GM18517 (cell line): ENCODE results near the gene TTLL11.

Experiments used
- ATAC-seq: cut with Tn5 transposase; IDR thresholded peaks from one replicate; pipeline ENCODE4 v1.9.1; 2021; ENCODE audit warnings: mild to moderate bottlenecking, moderate library complexity; ENCODE audit not compliant: unreplicated experiment

The TTLL11 gene

DNA sequence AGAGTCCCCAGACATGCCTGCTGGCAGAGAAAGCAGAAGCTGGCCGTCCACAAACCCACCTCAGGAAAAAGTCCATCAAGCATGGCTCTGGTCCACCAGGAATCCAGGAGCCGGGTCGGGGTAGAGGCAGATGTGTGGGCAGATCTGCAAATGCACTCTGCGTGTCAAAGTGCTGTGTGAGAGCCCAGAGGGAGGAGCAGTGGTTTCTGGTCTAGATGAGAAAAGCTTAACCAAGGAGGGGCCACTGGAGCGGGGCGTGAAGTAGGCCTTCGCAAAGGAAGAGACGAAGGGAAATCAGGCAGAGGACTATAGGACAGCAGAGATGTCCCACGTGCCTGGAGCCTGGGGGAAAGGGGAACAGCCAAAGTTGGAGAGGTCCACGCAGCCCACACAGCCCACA, 40.0 kb downstream of the TTLL11 start:
- no peak for ATAC-seq

DNA sequence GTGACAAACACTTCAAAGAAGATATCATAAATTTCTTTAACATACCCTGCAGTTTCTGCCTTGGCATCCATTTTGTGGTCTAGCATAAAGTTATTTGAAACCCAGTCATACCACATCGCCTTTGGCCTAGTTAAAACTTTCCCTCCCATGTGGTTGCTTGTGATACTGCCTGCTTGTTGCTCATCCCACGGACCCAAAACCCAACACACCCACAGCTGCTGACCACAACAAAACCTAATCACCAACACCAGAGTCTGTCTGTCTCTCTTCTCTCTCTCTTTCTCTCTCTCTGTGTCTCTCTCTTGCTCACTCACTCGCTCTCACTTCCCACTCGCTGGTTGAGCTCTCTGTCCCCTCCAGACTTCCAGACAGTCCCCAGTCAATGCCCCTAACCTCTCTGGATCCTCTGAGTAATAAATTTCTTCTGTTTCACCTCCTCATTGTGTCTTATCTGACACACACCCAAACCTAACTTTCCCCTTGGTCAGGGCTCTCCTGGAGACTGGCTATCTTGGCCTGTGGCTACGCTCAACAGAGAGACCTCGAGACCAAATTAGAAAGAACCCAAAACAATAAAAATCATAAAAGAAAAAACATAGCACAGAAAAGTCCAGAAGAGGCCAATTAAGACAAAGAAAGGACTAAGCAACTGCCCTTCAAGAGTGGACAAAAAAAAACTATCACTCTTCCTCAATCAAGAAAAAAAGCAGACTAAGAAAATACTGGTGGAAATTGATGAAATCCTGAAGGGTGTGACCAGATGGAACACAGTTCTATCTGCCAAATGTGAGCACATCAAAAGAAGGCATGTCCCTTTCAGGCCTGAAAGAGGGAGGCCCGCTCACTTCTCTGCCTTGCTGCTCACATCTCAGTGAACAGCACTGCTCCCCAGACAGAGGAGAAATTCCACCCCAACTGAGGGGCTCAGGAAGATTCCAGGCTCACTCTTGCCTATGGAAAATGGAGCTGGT, 41.5 kb downstream of the TTLL11 start:
- ATAC-seq, result no peak

DNA sequence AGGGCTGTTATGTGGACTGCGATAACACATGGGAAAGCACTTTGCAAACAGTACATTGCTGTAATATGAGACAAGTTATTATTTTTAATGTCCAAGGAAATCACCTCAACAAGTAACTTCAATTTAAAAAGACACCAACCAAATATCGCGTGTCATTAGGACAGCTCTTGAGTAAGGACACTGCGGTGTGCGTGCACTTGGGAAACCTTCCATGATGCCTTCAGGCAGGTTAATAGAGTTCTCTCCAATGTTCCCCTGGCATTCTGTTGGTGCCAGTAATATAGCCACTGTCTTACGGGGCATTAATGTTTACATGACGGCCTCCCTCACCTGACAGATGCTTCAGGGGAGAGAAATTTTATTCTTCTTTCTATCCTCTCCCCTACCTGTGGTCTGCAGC, 42.9 kb downstream of the TTLL11 start:
- ATAC-seq, result no peak

DNA sequence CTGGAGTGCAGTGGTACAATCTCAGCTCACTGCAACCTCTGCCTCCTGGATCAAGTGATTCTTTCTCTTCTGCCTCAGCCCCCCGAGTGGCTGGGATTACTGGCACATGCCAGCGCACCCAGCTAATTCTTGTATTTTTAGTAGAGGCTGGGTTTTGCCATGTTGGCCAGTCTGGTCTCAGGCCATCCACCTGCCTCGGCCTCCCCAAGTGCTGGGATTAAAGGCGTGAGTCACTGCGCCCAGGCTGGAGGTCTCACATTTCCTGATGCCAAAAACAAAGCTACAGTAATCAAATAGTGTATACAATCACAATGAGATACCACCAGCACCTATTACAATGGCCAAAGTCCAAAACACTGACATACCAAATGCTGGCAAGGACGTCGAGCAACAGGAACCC, 51.1 kb downstream of the TTLL11 start:
- no peak for ATAC-seq

DNA sequence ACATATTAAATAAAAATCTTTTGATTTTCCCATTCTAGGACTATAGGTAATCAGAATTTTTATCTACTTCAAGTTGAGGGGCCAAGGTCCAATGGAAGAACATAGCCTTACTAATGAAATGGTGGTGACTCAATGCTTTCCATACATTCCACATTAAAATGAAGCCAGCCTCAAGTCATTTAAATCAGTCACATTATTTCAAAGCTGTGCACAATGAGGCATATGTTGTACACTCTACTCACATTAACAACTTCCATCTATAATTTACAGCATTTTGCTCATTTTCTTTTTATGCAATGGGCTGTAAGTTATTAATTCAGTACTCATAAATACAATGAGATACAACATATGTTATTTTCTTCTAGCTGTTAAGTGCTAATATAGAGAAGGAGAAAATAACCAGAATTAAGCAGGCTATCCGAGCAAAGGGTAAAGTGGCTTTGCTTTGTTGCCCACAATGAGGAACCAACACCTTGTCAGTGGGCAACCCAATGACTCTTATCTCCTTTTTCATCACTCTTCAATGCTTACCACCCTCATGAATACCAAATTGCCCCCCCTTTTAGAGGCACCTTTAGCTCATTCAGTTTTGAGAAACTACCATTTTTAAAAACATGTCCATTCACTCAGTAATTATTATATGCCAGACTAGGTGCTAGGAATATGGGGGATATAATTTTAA, 52.4 kb downstream of the TTLL11 start:
- no peak for ATAC-seq

DNA sequence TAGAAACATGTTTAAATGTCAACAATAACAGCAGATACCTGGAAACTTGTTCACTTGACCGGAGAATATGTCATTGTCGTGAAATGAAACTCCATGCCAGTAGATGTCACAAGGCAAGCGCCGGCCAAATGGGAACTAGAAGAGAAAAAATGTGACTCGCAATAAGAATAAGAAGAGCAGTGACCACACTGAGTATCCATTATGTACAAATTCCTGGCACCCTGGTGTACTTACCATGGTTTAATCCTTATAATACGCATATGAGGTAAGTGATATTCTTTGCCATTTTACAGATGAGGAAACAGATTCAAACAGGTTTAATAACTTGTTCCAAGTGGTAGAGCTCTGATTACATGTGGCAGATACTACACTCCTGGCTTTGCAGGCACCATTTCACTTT, 53.9 kb downstream of the TTLL11 start:
- no peak for ATAC-seq

DNA sequence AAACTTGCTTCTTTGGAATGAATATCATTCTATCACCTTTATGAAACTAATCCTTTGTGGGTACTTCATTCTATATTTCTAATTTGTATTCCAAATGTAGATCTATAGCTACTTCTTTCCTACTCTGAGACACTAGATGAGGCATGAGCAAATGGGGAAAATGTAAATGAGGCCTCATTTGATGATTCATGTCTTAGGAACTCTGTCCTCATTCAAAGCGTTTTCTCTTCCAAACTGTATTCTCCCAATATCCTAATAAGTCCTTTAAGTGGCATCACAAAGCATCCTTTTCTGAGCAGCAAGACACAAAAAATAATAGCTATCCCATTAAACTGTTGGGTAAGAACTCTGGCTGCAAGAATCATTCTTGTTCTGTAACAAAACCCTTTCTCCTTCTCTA, 56.1 kb downstream of the TTLL11 start:
- ATAC-seq, result no peak

DNA sequence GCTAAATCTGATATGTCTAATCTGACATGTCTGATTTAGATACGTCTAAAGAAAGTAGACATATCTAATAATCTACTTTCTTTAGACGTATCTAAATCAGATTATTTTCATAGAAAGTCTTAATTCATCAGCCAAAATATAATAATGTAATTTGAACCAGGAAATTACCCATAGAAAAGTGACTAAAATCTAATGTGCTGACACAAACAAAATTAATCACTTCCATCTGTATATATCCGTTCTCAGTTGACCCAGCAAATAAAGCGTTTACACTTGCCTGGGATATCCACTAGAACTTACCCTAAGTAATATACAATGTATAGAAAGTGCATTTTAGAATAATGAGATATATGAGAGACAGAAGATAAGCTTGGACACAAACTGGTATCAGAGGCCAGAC, 56.7 kb downstream of the TTLL11 start:
- no peak for ATAC-seq

DNA sequence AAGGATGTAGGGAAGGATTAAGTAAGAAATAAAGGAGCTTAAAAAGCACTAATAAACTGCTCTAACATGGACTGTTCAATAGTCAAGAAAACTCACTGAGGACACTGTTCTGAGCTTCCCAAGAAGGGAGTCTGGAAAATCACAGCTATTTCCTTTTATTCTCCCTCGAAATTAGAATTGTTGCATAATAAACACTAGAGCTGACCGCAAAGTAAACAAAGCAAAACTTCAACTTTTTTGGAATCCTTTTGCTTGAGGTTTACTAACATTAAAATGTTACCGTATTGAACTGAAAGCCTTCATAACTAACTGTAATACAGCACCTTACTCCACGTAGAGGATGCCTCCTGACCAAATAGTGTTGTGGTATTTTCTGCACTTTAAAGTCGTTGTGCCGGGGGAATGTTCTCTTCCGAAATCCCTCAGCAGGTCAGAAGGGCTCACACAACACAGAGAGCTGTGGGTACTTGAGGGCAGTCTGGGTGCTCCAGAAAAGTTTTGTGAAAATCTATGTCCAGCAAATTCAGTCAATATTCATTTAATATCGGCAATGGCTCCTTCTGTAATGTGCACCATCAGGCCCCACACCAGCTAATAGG, 59.2 kb downstream of the TTLL11 start:
- no peak for ATAC-seq

DNA sequence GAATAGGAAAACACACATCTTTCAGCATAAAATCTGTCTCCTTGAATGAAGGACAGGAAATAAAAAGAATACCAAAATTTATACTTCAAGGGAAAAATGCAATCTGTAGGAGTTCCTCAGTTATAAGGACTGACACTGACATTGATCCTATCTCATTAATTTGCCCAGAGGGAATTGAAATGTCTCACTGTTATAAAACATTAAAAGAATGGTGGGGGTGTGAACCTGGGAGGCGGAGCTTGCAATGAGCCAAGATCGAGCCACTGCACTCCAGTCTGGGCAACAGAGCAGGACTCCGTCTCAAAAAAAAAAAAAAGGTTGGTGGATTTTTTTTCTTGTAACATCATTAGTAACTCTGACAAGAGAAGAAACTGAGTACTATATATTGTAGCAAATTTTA, 60.8 kb downstream of the TTLL11 start:
- no peak for ATAC-seq

DNA sequence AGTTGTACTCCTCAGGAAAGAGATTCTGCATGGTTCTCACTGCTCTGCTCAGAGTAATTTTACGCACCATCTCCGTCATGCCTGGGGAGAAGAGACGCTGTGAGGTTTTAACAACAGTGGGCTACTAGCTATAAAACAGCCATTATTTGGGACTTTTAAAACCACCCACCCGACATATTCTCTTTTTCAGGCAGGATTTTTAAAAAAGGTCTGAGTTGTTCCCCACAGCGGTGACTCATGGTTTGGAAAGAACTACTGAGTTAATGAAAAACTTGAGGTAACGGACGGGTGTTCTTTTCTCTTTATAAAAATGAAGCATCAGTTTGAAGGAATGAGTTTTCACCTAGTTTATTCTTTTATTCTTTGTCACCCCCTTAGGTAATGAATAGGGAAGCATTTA, 61.3 kb downstream of the TTLL11 start:
- ATAC-seq, result no peak

DNA sequence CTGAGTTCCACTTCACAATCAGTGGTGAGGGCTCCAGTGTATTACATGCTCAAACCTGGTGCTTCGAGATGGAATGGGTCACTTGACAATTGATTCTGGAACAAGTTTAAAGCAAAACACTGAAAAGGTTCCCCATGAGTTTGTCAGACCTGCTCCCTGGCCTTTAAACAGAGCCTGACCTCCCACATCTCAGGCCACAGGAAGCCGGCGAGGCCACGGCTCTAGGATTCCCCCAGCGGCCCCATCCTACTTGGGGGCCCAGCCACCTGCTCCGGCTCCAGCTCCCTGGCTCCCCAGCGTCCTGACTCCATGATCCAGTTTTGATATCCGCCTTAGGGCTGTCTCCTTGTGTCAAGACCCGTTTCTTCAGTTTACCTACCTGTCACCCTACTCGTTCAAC, 62.0 kb downstream of the TTLL11 start:
- no peak for ATAC-seq

DNA sequence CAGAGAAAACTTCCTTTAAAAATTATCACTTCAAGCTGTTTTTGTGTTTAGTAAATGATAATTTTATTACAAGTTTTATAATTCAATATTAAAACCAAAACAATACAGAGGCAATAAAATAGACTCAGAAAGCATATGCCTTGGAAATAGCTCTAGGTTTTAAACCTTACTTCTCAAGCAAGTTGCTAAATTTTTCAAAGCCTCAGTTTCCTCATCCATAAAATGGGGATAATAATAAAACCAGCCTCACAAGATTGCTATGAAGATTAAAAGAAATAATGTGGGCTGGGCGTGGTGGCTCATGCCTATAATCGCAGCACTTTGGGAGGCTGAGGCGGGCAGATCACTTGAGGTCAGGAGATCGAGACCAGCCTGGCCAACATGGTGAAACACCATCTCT, 62.8 kb downstream of the TTLL11 start:
- ATAC-seq, result no peak

DNA sequence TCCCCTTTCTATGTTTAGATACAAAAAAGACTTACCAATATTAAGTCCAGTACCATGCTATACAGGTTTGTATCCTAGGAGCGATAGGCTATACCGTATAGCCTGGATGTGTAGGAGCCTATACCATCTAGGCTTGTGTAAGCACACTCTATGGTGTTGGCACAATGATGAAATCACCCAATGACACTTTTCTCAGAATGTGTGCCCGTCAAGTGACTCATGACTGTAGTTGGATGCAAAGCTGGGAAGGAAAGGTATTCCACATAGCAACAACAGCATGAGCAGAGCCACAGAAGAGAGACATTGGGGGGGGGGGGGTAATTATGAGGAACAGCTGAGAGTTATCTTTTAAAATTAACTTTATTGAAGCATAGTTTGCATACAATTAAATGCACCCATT, 63.2 kb downstream of the TTLL11 start:
- ATAC-seq, result no peak

DNA sequence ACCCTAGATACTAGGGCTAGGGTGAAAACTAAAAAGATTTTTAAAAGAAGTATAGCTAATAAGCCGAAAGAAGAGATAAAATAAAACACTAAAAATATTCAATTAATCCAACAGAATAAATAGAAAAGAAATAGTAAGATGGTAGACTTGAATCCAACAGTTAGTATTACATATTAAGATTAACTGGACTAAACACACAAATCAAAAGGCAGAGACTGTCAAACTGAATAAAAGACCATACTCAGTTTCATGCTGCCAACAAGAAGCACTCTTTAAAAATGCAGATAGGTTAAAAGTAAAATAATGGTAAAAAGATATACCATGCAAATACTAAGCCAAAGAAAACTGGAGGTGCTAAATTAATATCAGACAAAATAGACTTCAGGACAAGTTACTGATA, 65.0 kb downstream of the TTLL11 start:
- no peak for ATAC-seq

DNA sequence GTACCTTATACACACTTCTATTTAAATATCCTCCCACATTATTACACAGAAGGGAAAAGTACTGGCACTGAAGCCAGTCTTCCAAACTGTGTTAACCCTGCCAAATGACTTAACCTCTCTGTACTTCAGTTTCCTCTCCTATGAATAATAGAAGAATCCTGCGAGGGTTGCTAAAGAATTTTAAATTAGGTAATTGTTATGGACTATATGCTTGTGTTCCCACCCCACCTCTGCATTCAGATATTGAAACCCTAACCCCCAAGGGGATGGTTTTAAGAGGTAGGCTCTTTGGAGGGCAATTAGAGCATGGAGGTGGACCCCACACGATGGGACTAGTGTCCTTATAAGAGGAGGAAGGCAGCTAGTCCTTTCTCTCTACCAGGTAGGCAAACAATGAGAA, 72.7 kb downstream of the TTLL11 start:
- no peak for ATAC-seq

DNA sequence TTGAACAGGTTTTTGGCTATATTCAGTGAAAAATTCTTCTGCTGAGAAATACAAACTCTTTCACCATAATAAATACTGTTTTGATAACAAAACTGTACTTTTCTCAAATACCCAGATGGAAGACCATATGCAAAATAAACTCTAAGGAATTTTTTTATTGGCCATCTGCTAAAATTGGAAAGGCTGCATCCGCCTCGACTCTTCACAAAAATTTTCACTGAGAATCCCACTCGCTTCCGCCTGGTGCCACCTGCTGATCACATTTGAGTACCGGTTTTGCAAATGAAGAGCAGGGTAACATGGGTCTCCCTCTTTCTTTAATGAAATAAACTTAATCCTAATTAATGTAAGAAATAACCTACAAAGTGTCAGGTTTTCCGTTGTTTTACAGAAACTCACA, 76.4 kb downstream of the TTLL11 start:
- no peak for ATAC-seq

DNA sequence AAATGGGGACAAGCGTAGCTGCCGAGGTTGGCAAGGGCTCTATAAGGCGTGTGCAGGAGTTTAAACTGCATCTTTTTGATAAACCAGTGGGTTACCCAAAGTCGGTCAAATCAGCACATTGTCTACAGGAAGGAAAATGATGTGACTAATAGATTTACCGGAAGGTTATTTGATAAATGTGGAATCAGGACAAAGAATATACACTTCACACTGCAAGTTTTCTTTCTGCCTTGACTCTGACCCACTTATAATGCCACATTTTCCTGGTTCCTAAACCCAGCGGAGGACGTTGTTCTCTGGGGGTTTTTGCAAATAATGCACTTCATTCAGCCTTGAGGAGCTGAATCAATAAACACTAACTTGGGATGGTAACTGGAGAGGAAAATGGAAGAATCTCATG, 76.8 kb downstream of the TTLL11 start:
- ATAC-seq, result no peak

DNA sequence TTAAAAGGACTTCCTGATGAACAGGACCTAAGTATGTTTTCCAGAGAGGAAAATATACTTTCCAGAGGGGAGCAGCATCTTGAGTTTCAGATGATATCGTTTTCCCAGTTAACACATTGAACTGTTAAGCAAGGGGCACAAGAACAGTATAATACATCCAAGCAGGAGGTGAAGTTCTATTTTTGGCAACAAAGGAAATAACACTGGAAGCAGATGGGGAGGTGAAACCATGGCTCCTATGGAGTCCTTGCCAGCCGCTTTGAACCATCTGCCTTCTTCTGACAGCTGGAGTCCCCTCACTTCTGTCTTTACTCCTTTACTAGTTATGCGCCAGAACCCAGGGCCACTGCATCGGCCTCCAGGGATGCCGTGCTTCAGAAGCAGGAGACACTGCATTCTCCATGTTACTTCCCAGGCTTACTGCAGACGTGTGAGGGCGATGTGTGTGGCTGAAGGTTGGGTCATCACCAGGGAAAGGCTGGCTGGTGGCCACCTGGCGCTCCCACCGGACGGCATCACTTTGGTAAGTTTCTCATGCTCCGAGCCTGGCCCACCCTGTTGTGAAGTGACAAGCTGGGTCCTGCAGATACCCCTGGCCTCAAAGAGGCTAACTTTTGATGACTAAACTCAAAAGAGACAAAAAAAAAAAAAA, 77.8 kb downstream of the TTLL11 start:
- no peak for ATAC-seq

DNA sequence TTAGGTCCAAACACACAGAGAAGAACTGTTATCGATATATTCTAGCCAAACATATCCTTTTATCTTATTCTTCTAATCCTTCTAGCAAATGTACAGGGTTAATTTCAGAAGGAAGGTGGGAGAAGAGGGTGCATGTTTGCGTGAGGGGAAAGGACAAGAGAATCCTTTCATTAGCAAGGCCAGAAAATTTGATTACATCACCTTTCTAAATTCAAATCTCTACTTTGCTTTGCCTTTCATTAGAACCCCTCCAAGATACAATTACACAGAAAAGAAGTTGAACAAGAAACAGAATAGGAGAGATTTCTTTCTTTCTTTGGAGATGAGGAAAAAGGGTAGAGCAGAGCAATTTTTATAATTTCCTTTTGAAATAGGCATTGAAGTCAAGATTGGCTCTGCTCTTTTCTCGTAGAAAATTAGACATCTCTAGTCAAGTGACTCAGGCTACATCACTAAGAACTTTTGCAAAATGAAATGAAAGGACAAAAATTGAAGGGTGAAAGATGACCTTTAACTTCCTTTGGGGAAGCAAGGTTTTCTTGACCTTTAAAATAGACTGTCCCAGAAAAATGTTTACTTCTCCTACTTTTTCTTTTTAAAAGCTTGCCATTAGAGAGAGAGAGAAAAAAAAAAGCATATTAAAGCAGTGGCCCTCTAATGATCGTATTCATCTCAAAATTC, 81.2 kb downstream of the TTLL11 start:
- no peak for ATAC-seq

DNA sequence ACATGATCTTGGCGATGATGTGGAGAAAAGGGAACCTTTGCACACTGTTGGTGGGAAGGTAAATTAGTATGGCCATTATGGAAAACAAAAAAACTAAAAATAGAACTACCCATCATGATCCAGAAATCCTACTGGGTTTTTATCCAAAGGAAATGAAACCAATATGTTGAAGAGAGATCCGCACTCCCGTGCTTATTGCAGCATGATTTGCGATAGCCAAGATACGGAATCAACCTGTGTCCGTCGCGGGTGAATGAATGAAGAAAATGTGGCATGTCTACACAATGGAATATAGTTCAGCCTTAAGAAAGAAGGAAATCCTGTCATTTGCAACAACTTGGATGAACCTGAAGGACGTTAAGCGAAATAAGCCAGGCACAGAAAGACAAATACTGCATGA, 84.5 kb downstream of the TTLL11 start:
- no peak for ATAC-seq
